H1 (cell line): ENCODE measurements around the gene GTF2H1. TPM values are rescaled to one million over a fixed set of nuclear protein-coding genes. Genes with fewer than 3 reads are reported as not detected.

Experiments used
- CTCF ChIA-PET: fragments of 300-600 bp; sonication (Branson Sonifier 250); formaldehyde crosslinking; loops from one replicate; lab custom pipeline; 2021; ENCODE audit not compliant: partially characterized antibody; lab: Charles Lee
- POLR2A ChIA-PET: fragments of 300-600 bp; sonication (Branson Sonifier 250); formaldehyde crosslinking; loops from one replicate; lab custom pipeline; 2021; ENCODE audit warnings: inconsistent platforms; ENCODE audit not compliant: partially characterized antibody; lab: Charles Lee
- DNase-seq, 2 experiments: peaks; one replicate each; pipeline versions ENCODE4 v3.0.0 to v3.0.0-alpha.2; 2010 to 2022; ENCODE audit warnings: low spot score in 2 of 2, low read depth in 1 of 2, mixed read lengths in 1 of 2
- FAIRE-seq: peaks from 2 replicates; lab custom pipeline; 2011; peaks lifted over from hg19 to GRCh38; lab: Jason Lieb, UNC
- H2AFZ ChIP-seq: 2 replicates; pipeline ENCODE4 v1.8.1; 2012; ENCODE audit warnings: low read length, inconsistent platforms
- H2AK5ac ChIP-seq: 2 replicates; pipeline ENCODE4 v1.6.1; 2013; ENCODE audit warnings: low read depth, low read length
- H2BK120ac ChIP-seq: replicated peaks from 2 replicates; pipeline ENCODE3; 2013; ENCODE audit warnings: low read depth, low read length, inconsistent platforms
- H2BK12ac ChIP-seq: 2 replicates; pipeline ENCODE4 v1.6.1; 2013; ENCODE audit warnings: low read depth, low read length
- H2BK15ac ChIP-seq: 2 replicates; pipeline ENCODE4 v1.6.1; 2013; ENCODE audit warnings: low read length
- H2BK20ac ChIP-seq: 2 replicates; pipeline ENCODE4 v1.6.1; 2013; ENCODE audit warnings: low read length
- H2BK5ac ChIP-seq: 2 replicates; pipeline ENCODE4 v1.6.1; 2013; ENCODE audit warnings: low read depth, low read length
- H3K14ac ChIP-seq: 2 replicates; pipeline ENCODE4 v1.6.1; 2013; ENCODE audit warnings: inconsistent platforms; ENCODE audit not compliant: insufficient read length
- H3K18ac ChIP-seq: 2 replicates; pipeline ENCODE4 v1.6.1; 2013; ENCODE audit warnings: low read length; ENCODE audit errors: extremely low read depth
- H3K23ac ChIP-seq: 2 replicates; pipeline ENCODE4 v1.6.1; 2013; ENCODE audit warnings: inconsistent platforms; ENCODE audit not compliant: insufficient read length
- H3K23me2 ChIP-seq: 2 replicates; pipeline ENCODE4 v1.6.1; 2013; ENCODE audit warnings: low read depth, low read length
- H3K27ac ChIP-seq: 2 replicates; pipeline ENCODE4 v1.6.1; 2011; ENCODE audit warnings: low read depth, low read length, inconsistent platforms
- H3K27me3 ChIP-seq, 4 experiments: replicated peaks in 1 of 4; 1 replicate in 1 of 4; 2 replicates in 3 of 4; pipeline versions ENCODE4 v1.6.1 to v1.8.1; 2011 to 2013; ENCODE audit warnings: low read length in 3 of 4, mild to moderate bottlenecking in 3 of 4, inconsistent platforms in 2 of 4, mixed read lengths in 2 of 4, moderate library complexity in 1 of 4; ENCODE audit not compliant: control insufficient read depth in 3 of 4, insufficient read depth in 3 of 4; ENCODE audit errors: extremely low read depth in 1 of 4
- H3K36me3 ChIP-seq, 4 experiments: 2 replicates each; pipeline versions ENCODE4 v1.6.1 to v1.8.1; 2011 to 2013; ENCODE audit warnings: mild to moderate bottlenecking in 4 of 4, low read length in 3 of 4, moderate library complexity in 2 of 4, control low read depth in 1 of 4, inconsistent platforms in 1 of 4; ENCODE audit not compliant: insufficient read depth in 4 of 4, control insufficient read depth in 2 of 4
- H3K4ac ChIP-seq: replicated peaks from 2 replicates; pipeline ENCODE3; 2013; ENCODE audit warnings: low read length, low read depth, mixed read lengths, inconsistent platforms; ENCODE audit not compliant: insufficient read length
- H3K4me1 ChIP-seq, 4 experiments: replicated peaks in 1 of 4; 1 replicate in 1 of 4; 2 replicates in 3 of 4; pipeline versions ENCODE4 v1.6.1 to v1.8.1; 2011 to 2013; ENCODE audit warnings: low read length in 3 of 4, inconsistent platforms in 2 of 4, mixed read lengths in 1 of 4; ENCODE audit not compliant: insufficient read depth in 4 of 4, control insufficient read depth in 3 of 4
- H3K4me2 ChIP-seq, 2 experiments: 2 replicates each; pipeline versions ENCODE4 v1.6.1 to v1.8.1; 2011 to 2013; ENCODE audit warnings: low read depth in 2 of 2, low read length in 2 of 2, control low read depth in 1 of 2, inconsistent platforms in 1 of 2, mild to moderate bottlenecking in 1 of 2; ENCODE audit not compliant: insufficient read depth in 1 of 2
- H3K4me3 ChIP-seq, 4 experiments: fragments of 200-600, 300-600 bp in 1 of 4; sonication (generic), shearing (Covaris generic), sonication (Bioruptor Twin) in 1 of 4; 2 replicates each; pipeline versions ENCODE4 v1.5.1 to v1.8.1; 2011 to 2016; ENCODE audit warnings: low read length in 4 of 4, low read depth in 3 of 4, control low read depth in 2 of 4, inconsistent platforms in 2 of 4, mild to moderate bottlenecking in 2 of 4, mixed read lengths in 1 of 4, moderate library complexity in 1 of 4; ENCODE audit not compliant: insufficient read depth in 2 of 4; ENCODE audit errors: extremely low read depth in 1 of 4
- H3K56ac ChIP-seq: replicated peaks from 2 replicates; pipeline ENCODE3; 2013; ENCODE audit warnings: low read depth, mild to moderate bottlenecking, mixed read lengths, low read length, inconsistent platforms; ENCODE audit not compliant: insufficient read length
- H3K79me1 ChIP-seq: 2 replicates; pipeline ENCODE4 v1.6.1; 2013; ENCODE audit warnings: low read depth, low read length, control low read depth
- H3K79me2 ChIP-seq, 2 experiments: 2 replicates each; pipeline versions ENCODE4 v1.6.1 to v1.8.1; 2012 to 2013; ENCODE audit warnings: low read length in 2 of 2, mild to moderate bottlenecking in 2 of 2, inconsistent platforms in 1 of 2; ENCODE audit not compliant: insufficient read depth in 2 of 2, control insufficient read depth in 1 of 2
- H3K9ac ChIP-seq, 4 experiments: replicated peaks in 1 of 4; 1 replicate in 1 of 4; 2 replicates in 3 of 4; pipeline versions ENCODE4 v1.6.1 to v1.8.1; 2011 to 2013; ENCODE audit warnings: low read depth in 3 of 4, low read length in 3 of 4, control low read depth in 2 of 4, mild to moderate bottlenecking in 2 of 4, moderate library complexity in 2 of 4, inconsistent platforms in 1 of 4; ENCODE audit errors: extremely low read depth in 1 of 4
- H3K9me3 ChIP-seq, 2 experiments: 2 replicates each; pipeline versions ENCODE4 v1.6.1 to v1.8.1; 2012 to 2013; ENCODE audit warnings: mild to moderate bottlenecking in 2 of 2, moderate library complexity in 2 of 2, control low read depth in 1 of 2, inconsistent platforms in 1 of 2, low read depth in 1 of 2, low read length in 1 of 2, mixed read lengths in 1 of 2; ENCODE audit not compliant: insufficient read depth in 2 of 2
- H4K20me1 ChIP-seq, 2 experiments: replicated peaks in 1 of 2; 2 replicates each; pipeline versions ENCODE3 to v1.8.1; 2011 to 2013; ENCODE audit warnings: inconsistent platforms in 2 of 2, low read length in 2 of 2, mild to moderate bottlenecking in 1 of 2; ENCODE audit not compliant: insufficient read depth in 2 of 2, control insufficient read depth in 1 of 2
- H4K5ac ChIP-seq: 2 replicates; pipeline ENCODE4 v1.6.1; 2013; ENCODE audit warnings: low read length, low read depth, mixed read lengths, inconsistent platforms; ENCODE audit not compliant: insufficient read length
- H4K8ac ChIP-seq: 2 replicates; pipeline ENCODE4 v1.8.0; 2013; ENCODE audit warnings: mild to moderate bottlenecking, moderate library complexity, low read length, inconsistent platforms; ENCODE audit not compliant: insufficient read depth; ENCODE audit errors: extremely low read depth
- H4K91ac ChIP-seq: replicated peaks from 2 replicates; pipeline ENCODE3; 2013; ENCODE audit warnings: low read length, mixed read lengths, inconsistent platforms; ENCODE audit not compliant: insufficient read length
- CBX8 ChIP-seq: fragments of 300-800, 300-1000 bp; sonication (generic); IDR thresholded peaks from 2 replicates; pipeline ENCODE4 v1.7.1; 2016; ENCODE audit warnings: low read depth, low read length, borderline replicate concordance
- CEBPB ChIP-seq: IDR thresholded peaks from 2 replicates; pipeline ENCODE4 v1.6.1; 2012; ENCODE audit warnings: low read depth, low read length
- CTBP2 ChIP-seq: IDR thresholded peaks from 2 replicates; pipeline ENCODE4 v1.7.0; 2011; ENCODE audit warnings: borderline replicate concordance, mild to moderate bottlenecking, moderate library complexity, mixed read lengths, low read length; ENCODE audit not compliant: insufficient read depth, insufficient read length
- KDM1A ChIP-seq: fragments of 200-600, 300-600 bp; sonication (generic); IDR thresholded peaks from 2 replicates; pipeline ENCODE4 v1.7.1; 2016; ENCODE audit warnings: mild to moderate bottlenecking, low read length, borderline replicate concordance
- KDM4A ChIP-seq: IDR thresholded peaks from one replicate; pipeline ENCODE4 v1.7.1; 2012; ENCODE audit warnings: low read depth, mild to moderate bottlenecking, moderate library complexity, low read length, inconsistent platforms; ENCODE audit not compliant: severe bottlenecking
- POU5F1 ChIP-seq: IDR thresholded peaks from 2 replicates; pipeline ENCODE4 v1.6.1; 2011; ENCODE audit warnings: low read depth, mild to moderate bottlenecking, low read length, moderate library complexity
- SIN3A ChIP-seq, 2 experiments: IDR thresholded peaks in 1 of 2; conservative IDR thresholded peaks in 1 of 2; 2 replicates each; pipeline ENCODE4 v1.6.1; 2011 to 2012; ENCODE audit warnings: low read length in 2 of 2, improper control_type of control experiment in 1 of 2, low read depth in 1 of 2, mild to moderate bottlenecking in 1 of 2
- SIX5 ChIP-seq: IDR thresholded peaks from 2 replicates; pipeline ENCODE4 v1.6.1; 2011; ENCODE audit warnings: mild to moderate bottlenecking, low read depth, low read length
- SRF ChIP-seq: IDR thresholded peaks from 2 replicates; pipeline ENCODE4 v1.6.1; 2011; ENCODE audit warnings: mild to moderate bottlenecking, low read depth, low read length, moderate library complexity
- YY1 ChIP-seq: IDR thresholded peaks from 2 replicates; pipeline ENCODE4 v1.6.1; 2011; ENCODE audit warnings: low read depth, mild to moderate bottlenecking, low read length
- ZNF274 ChIP-seq: IDR thresholded peaks from 2 replicates; pipeline ENCODE4 v1.7.0; 2012; ENCODE audit warnings: low read length, borderline replicate concordance; ENCODE audit errors: extremely low read depth
- WGBS, 2 experiments: shearing (Covaris generic) in 1 of 2; methylation state at CpG; one replicate each; pipeline versions ENCODE4 v1.1.6 to v1.1.7; 2013 to 2015; ENCODE audit warnings: low lambda C conversion rate in 2 of 2, mixed read lengths in 2 of 2, inconsistent platforms in 1 of 2, low coverage in 1 of 2, missing lambda C conversion rate in 1 of 2; ENCODE audit not compliant: insufficient replicate concordance in 2 of 2, insufficient coverage in 1 of 2, insufficient read length in 1 of 2; ENCODE audit errors: extremely low coverage in 1 of 2, missing lambda C conversion rate in 1 of 2; 5-methylcytosine and 5-hydroxymethylcytosine counted together
- polyA plus RNA-seq, 7 experiments: library from polyadenylated mRNA; depleted of rRNA in 3 of 7; stranded (reverse) in 5 of 7; unstranded in 2 of 7; fragments of >200 nt in 5 of 7; fragments of 200-250 nt in 2 of 7; gene quantifications; 1 replicate in 5 of 7; 2 replicates in 1 of 7; 4 replicates in 1 of 7; pipeline versions ENCODE4 v1.2.1 to v1.2.3, GENCODE V29; 2011 to 2013; ENCODE audit warnings: missing spikeins in 2 of 7, mixed read lengths in 2 of 7
- total RNA-seq: library from RNA; stranded (reverse); fragmentation: NEBNext Ultra II Directional; extraction: Animal tissue kit (Norgen Biotek cat#: 25700); gene quantifications from 2 replicates; pipeline ENCODE4 v1.2.1, GENCODE V29; 2021

GTF2H1 gene
- total and polyA plus RNA-seq, 2 of the 8 experiments (the other 6 are each of a cell fraction or from before 2014, with no cell fraction given), result 9.1 to 26.3 TPM

GRCh38 chr11:18361154-18361553 lies 38.8 kb downstream of the GTF2H1 start:
- no peaks in the 10 kb centered on the region for H3K79me2 ChIP-seq
- H3K23ac ChIP-seq, result no peak overlapping the region
- no peak overlapping the region for H3K9ac ChIP-seq
- no peak overlapping the region for H3K56ac ChIP-seq
- CTCF ChIA-PET, result interaction anchor here (0.7 kb wide), 1 partner anchor 18 kb away, joined by 3 read pairs; no protein-coding TSS in a partner anchor
- H3K4me3 ChIP-seq, result no peak overlapping the region
- H2BK120ac ChIP-seq, result no peak overlapping the region
- no peak for TF ChIP-seq CEBPB
- TF ChIP-seq SIN3A (conservative IDR thresholded peaks at IDR 0.05 in 1 of 2, IDR thresholded peaks at IDR 0.05 in 1 of 2; ENCODE audit: low read depth in 1 of 2, low read length in 2 of 2), result no peak
- no peak for TF ChIP-seq POU5F1
- TF ChIP-seq KDM1A, result no peak
- TF ChIP-seq KDM4A, result no peak
- no peak for TF ChIP-seq SRF
- no peak for TF ChIP-seq CTBP2
- TF ChIP-seq CBX8, result no peak
- no peak for TF ChIP-seq SIX5
- no peak for TF ChIP-seq ZNF274
- no peak for TF ChIP-seq YY1
- H3K18ac ChIP-seq, result no peak overlapping the region
- no peak overlapping the region for H3K14ac ChIP-seq
- H3K36me3 ChIP-seq, result peaks cover 18 to 76% (median 42%) of the 10 kb centered on the region in 4 experiments
- no peak overlapping the region for H3K4me2 ChIP-seq
- no peak overlapping the region for H3K4ac ChIP-seq
- H2BK15ac ChIP-seq, result no peak overlapping the region
- no peak overlapping the region for H2AK5ac ChIP-seq
- H2BK20ac ChIP-seq, result no peak overlapping the region
- H2BK12ac ChIP-seq, result no peak overlapping the region
- H4K8ac ChIP-seq, result no peak overlapping the region
- H2AFZ ChIP-seq, result no peak overlapping the region
- no peak overlapping the region for H3K27ac ChIP-seq
- FAIRE-seq (no peak), DNase-seq (no peak)
- POLR2A ChIA-PET, result no interaction called here
- WGBS, 2 experiments, result 96% methylated on average over 5 of the region's 5 CpGs; no CpG with 5 or more reads in 1 of the 2 experiments
- no peaks in the 10 kb centered on the region for H3K23me2 ChIP-seq
- H4K5ac ChIP-seq, result no peak overlapping the region
- H3K27me3 ChIP-seq, result no peaks in the 10 kb centered on the region
- no peaks in the 10 kb centered on the region for H3K79me1 ChIP-seq
- H4K20me1 ChIP-seq, result peaks cover 0 to 2% of the 10 kb centered on the region in 2 experiments
- no peak overlapping the region for H2BK5ac ChIP-seq
- H3K9me3 ChIP-seq, result no peaks in the 10 kb centered on the region
- no peaks in the 10 kb centered on the region for H3K4me1 ChIP-seq
- no peak overlapping the region for H4K91ac ChIP-seq
